Panc1 (cell line): ENCODE results near the gene HEATR5A.

Experiments used
- POLR2AphosphoS5 ChIP-seq: IDR thresholded peaks from 2 replicates; pipeline ENCODE4 v1.6.1; 2012; ENCODE audit warnings: mild to moderate bottlenecking, low read depth, low read length, moderate library complexity
- TF ChIP-seq, protein P1 (sequence below): fragments of 450-650 bp; IDR thresholded peaks from 2 replicates; pipeline ENCODE4 v1.5.1; 2017; ENCODE audit warnings: mild to moderate bottlenecking

DNA sequence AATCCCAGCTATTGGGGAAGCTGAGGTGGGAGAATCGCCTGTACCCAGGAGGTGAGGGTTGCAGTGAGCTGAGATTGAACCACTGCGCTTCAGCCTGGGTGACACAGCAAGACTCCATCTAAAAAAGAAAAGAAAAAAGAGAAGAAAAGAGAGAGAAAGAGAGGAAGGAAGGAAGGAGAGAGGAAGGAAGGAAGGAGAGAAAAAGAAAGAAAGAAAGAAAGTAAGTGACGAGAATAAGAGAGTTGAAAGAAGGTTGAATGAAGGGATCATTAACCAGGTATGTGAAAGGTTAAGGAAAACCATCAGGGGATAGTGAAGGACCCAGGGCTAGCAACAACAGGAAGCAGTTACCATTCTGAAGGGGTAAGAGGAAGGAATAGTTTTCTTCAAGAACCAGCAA is 41.2 kb upstream of the HEATR5A start:
- TF ChIP-seq, protein P1, sequence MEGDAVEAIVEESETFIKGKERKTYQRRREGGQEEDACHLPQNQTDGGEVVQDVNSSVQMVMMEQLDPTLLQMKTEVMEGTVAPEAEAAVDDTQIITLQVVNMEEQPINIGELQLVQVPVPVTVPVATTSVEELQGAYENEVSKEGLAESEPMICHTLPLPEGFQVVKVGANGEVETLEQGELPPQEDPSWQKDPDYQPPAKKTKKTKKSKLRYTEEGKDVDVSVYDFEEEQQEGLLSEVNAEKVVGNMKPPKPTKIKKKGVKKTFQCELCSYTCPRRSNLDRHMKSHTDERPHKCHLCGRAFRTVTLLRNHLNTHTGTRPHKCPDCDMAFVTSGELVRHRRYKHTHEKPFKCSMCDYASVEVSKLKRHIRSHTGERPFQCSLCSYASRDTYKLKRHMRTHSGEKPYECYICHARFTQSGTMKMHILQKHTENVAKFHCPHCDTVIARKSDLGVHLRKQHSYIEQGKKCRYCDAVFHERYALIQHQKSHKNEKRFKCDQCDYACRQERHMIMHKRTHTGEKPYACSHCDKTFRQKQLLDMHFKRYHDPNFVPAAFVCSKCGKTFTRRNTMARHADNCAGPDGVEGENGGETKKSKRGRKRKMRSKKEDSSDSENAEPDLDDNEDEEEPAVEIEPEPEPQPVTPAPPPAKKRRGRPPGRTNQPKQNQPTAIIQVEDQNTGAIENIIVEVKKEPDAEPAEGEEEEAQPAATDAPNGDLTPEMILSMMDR, result no peak
- no peak for TF ChIP-seq POLR2AphosphoS5
